Epithelial cell of proximal tubule (primary cell): ENCODE results near the gene PEG3. TPM values are rescaled to one million over a fixed set of nuclear protein-coding genes. Genes with fewer than 3 reads are reported as not detected.

Source experiments
- DNase-seq: peaks from one replicate; pipeline ENCODE4 v3.0.0-alpha.2; 2011; ENCODE audit warnings: low read depth
- H3K4me3 ChIP-seq: 2 replicates; pipeline ENCODE4 v1.5.1; 2011; ENCODE audit warnings: low read depth, mild to moderate bottlenecking, low read length
- total RNA-seq: library from RNA; depleted of rRNA; stranded (reverse); fragments of >200 nt; gene quantifications from 2 replicates; pipeline ENCODE4 v1.2.3, GENCODE V29; 2015
- TF ChIP-seq, protein P1 (sequence below): conservative IDR thresholded peaks from 2 replicates; pipeline ENCODE4 v1.5.1; 2012; ENCODE audit warnings: low read depth, mild to moderate bottlenecking, low read length

PEG3 gene
- 2.8 and 9.5 TPM in 2 replicates for total RNA-seq

DNA sequence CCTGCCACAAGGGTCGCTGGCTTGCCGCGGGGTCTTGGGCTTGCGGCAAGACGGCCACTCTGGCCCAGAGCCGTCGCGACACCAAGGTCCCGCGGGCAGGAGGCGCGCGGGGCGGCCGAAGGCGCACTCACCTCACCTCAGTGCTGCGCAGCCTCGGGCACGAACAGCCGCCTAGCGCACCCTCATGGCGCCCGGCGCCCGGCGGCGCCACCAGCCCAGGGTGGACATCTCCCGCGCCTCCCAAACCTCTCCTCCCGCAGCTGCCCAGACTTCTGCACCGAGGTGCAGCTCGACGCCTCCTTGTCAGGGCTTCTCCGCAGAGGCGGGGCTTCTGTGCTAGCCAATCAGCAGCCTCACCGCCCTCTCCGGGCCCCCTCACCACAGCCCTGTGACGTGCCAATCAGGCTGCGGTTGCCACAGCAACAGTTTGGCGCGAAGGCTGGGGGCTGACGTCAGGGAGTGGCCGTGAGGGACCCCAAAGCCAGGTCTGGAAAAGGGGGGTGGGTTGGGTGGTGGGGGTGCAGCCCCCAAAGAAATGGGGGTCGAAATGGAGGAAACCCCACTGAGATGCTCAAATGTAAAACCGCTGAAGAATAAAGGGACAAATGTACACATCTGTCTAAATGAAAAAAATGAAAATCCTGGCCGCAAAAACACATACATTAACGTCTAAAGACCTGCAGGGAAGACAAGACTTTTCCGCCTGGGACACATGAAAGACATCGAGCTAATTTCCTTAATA lies at the start of gene PEG3, which contains the start of gene ZIM2:
TSS of gene PEG3 (minus strand) at position 276 of the 742 bp plus-strand sequence. CDS start 16,071 bp downstream, outside the sequence.
TSS of gene ZIM2 (minus strand) at position 276 of the 742 bp plus-strand sequence. CDS start 16,449 bp downstream, outside the sequence.
- TF ChIP-seq, protein P1, sequence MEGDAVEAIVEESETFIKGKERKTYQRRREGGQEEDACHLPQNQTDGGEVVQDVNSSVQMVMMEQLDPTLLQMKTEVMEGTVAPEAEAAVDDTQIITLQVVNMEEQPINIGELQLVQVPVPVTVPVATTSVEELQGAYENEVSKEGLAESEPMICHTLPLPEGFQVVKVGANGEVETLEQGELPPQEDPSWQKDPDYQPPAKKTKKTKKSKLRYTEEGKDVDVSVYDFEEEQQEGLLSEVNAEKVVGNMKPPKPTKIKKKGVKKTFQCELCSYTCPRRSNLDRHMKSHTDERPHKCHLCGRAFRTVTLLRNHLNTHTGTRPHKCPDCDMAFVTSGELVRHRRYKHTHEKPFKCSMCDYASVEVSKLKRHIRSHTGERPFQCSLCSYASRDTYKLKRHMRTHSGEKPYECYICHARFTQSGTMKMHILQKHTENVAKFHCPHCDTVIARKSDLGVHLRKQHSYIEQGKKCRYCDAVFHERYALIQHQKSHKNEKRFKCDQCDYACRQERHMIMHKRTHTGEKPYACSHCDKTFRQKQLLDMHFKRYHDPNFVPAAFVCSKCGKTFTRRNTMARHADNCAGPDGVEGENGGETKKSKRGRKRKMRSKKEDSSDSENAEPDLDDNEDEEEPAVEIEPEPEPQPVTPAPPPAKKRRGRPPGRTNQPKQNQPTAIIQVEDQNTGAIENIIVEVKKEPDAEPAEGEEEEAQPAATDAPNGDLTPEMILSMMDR, result no peak
- DNase-seq, result no peak
- peak within 1 kb of the TSS; percentile 44 for H3K4me3 ChIP-seq

- H3K4me3 ChIP-seq, result no peak overlapping the region
- no peak for DNase-seq
- TF ChIP-seq, protein P1, result no peak
Measured at GRCh38 chr19:56885173-56885985, 44.9 kb upstream of the PEG3 start.

DNA sequence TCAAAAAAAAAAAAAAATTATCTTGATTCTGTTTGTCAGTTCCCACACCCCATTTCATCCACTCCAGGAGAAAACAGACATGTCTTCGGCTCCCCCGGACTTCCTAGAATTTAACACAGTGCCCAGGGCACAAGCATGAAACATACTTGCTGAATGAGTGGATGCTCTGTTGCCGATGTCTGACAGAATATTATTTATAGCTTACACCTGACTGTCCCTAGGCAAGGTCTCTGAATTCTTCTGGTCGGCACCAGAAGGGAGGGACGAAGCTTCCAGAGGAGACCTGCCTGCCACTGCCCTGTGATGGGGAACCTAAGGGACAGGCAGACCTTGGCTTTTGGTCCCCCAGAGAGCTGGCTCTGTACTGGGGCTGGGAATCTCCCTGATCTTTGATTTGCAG lies 43.9 kb upstream of the PEG3 start:
- TF ChIP-seq, protein P1, result no peak
- no peak for DNase-seq
- no peak overlapping the region for H3K4me3 ChIP-seq

GRCh38 chr19:56880592-56881190 lies 40.2 kb upstream of the PEG3 start:
- TF ChIP-seq, protein P1, result no peak
- DNase-seq, result no peak
- no peak overlapping the region for H3K4me3 ChIP-seq

GRCh38 chr19:56877069-56877715 lies 36.7 kb upstream of the PEG3 start:
- TF ChIP-seq, protein P1, result no peak
- H3K4me3 ChIP-seq, result no peak overlapping the region
- no peak for DNase-seq

DNA sequence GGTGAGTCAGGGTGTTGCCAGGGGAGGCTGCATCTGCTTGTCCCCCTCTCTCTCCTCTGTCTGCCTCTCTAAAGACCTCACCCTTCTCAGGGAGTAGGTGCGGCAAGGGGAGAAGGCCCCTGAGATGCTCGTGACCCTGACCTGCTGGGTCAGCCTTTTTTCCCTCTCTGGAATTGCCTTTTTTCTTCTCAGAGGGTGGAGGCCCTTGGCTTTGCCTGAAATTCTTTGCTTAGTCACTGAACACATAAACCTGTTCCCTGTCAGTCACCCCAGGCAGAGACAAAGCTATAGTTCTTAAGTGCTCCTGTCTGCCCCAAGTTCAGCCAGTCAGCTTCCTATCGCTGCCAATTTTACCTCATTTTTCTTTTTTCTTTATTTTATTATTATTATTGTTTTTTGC lies 35.2 kb upstream of the PEG3 start:
- no peak for DNase-seq
- TF ChIP-seq, protein P1, result no peak
- H3K4me3 ChIP-seq, result no peak overlapping the region
